H1 (cell line): ENCODE data around the gene ZFPL1.

Experiments used
- BCL11A ChIP-seq, 2 experiments: IDR thresholded peaks; one replicate each; pipeline ENCODE4 v1.6.1; 2011; ENCODE audit warnings: low read depth in 2 of 2, low read length in 2 of 2, mild to moderate bottlenecking in 2 of 2
- CTCF ChIP-seq, 3 experiments: IDR thresholded peaks; 1 replicate in 2 of 3; 2 replicates in 1 of 3; pipeline versions ENCODE4 v1.5.1 to v1.6.1; 2011; ENCODE audit warnings: low read length in 3 of 3, mild to moderate bottlenecking in 3 of 3, inconsistent platforms in 2 of 3, low read depth in 1 of 3, moderate library complexity in 1 of 3; ENCODE audit not compliant: insufficient read depth in 1 of 3; ENCODE audit errors: control extremely low read depth in 1 of 3
- EP300 ChIP-seq, 2 experiments: IDR thresholded peaks; 1 replicate in 1 of 2; 2 replicates in 1 of 2; pipeline ENCODE4 v1.6.1; 2011 to 2012; ENCODE audit warnings: low read depth in 2 of 2, low read length in 2 of 2, mild to moderate bottlenecking in 2 of 2, borderline replicate concordance in 1 of 2, inconsistent platforms in 1 of 2, moderate library complexity in 1 of 2
- EZH2 ChIP-seq: fragments of 200-600 bp; sonication (generic); IDR thresholded peaks from 2 replicates; pipeline ENCODE4 v1.7.1; 2012; ENCODE audit warnings: low read depth, mild to moderate bottlenecking, moderate library complexity, low read length, inconsistent platforms; ENCODE audit not compliant: severe bottlenecking
- JUN ChIP-seq: IDR thresholded peaks from 2 replicates; pipeline ENCODE4 v1.6.1; 2011; ENCODE audit warnings: low read depth, mild to moderate bottlenecking, improper control_type of control experiment, low read length
- KDM1A ChIP-seq: fragments of 200-600, 300-600 bp; sonication (generic); IDR thresholded peaks from 2 replicates; pipeline ENCODE4 v1.7.1; 2016; ENCODE audit warnings: mild to moderate bottlenecking, low read length, borderline replicate concordance
- POLR2A ChIP-seq, 2 experiments: IDR thresholded peaks; 1 replicate in 1 of 2; 2 replicates in 1 of 2; pipeline ENCODE4 v1.6.1; 2011; ENCODE audit warnings: low read depth in 2 of 2, low read length in 2 of 2, mild to moderate bottlenecking in 2 of 2; ENCODE audit errors: control extremely low read depth in 1 of 2
- POLR2AphosphoS5 ChIP-seq: IDR thresholded peaks from 2 replicates; pipeline ENCODE4 v1.6.1; 2011; ENCODE audit warnings: low read depth, low read length
- RAD21 ChIP-seq, 2 experiments: IDR thresholded peaks in 1 of 2; conservative IDR thresholded peaks in 1 of 2; 2 replicates each; pipeline ENCODE4 v1.6.1; 2011; ENCODE audit warnings: low read depth in 2 of 2, low read length in 2 of 2, improper control_type of control experiment in 1 of 2, inconsistent platforms in 1 of 2, mild to moderate bottlenecking in 1 of 2, moderate library complexity in 1 of 2
- RXRA ChIP-seq: IDR thresholded peaks from 2 replicates; pipeline ENCODE4 v1.6.1; 2011; ENCODE audit warnings: low read depth, mild to moderate bottlenecking, low read length, moderate library complexity; ENCODE audit not compliant: insufficient read depth
- SIN3A ChIP-seq, 2 experiments: IDR thresholded peaks in 1 of 2; conservative IDR thresholded peaks in 1 of 2; 2 replicates each; pipeline ENCODE4 v1.6.1; 2011 to 2012; ENCODE audit warnings: low read length in 2 of 2, improper control_type of control experiment in 1 of 2, low read depth in 1 of 2, mild to moderate bottlenecking in 1 of 2
- YY1 ChIP-seq: IDR thresholded peaks from 2 replicates; pipeline ENCODE4 v1.6.1; 2011; ENCODE audit warnings: low read depth, mild to moderate bottlenecking, low read length
- TF ChIP-seq, protein P1 (sequence below): IDR thresholded peaks from 2 replicates; pipeline ENCODE4 v1.6.1; 2011; ENCODE audit warnings: low read depth, mild to moderate bottlenecking, low read length; ENCODE audit not compliant: insufficient read depth

GRCh38 chr11:65132238-65132987 is 48.4 kb downstream of the ZFPL1 start:
- TF ChIP-seq POLR2A (IDR thresholded peaks at IDR 0.05; ENCODE audit: control extremely low read depth in 1 of 2, low read depth in 2 of 2, low read length in 2 of 2) = no peak
- TF ChIP-seq CTCF (IDR thresholded peaks at IDR 0.05; ENCODE audit: control extremely low read depth in 1 of 3, insufficient read depth in 1 of 3, low read depth in 1 of 3, low read length in 3 of 3) = no peak
- no peak for TF ChIP-seq KDM1A
- TF ChIP-seq RAD21 (IDR thresholded peaks at IDR 0.05 in 1 of 2, conservative IDR thresholded peaks at IDR 0.05 in 1 of 2; ENCODE audit: low read depth in 2 of 2, low read length in 2 of 2) = no peak
- TF ChIP-seq EP300 (IDR thresholded peaks at IDR 0.05; ENCODE audit: borderline replicate concordance in 1 of 2, low read depth in 2 of 2, low read length in 2 of 2) = no peak
- TF ChIP-seq EZH2 = no peak
- no peak for TF ChIP-seq SIN3A (conservative IDR thresholded peaks at IDR 0.05 in 1 of 2, IDR thresholded peaks at IDR 0.05 in 1 of 2; ENCODE audit: low read depth in 1 of 2, low read length in 2 of 2)
- TF ChIP-seq JUN = no peak
- TF ChIP-seq BCL11A (IDR thresholded peaks at IDR 0.05; ENCODE audit: low read depth in 2 of 2, low read length in 2 of 2) = no peak
- no peak for TF ChIP-seq RXRA
- TF ChIP-seq YY1 = no peak
- TF ChIP-seq, protein P1, sequence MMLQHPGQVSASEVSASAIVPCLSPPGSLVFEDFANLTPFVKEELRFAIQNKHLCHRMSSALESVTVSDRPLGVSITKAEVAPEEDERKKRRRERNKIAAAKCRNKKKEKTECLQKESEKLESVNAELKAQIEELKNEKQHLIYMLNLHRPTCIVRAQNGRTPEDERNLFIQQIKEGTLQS = no peak
- TF ChIP-seq POLR2AphosphoS5 = no peak
